Measurements from ENCODE around the gene AKNA.

AKNA gene

GRCh38 chr9:114413861-114414301 is 26.1 kb upstream of the AKNA start:
- H3K4me3 ChIP-seq (ENCODE audit: low read length): no peak overlapping the region
- H3K27me3 ChIP-seq (ENCODE audit: control insufficient read depth, insufficient read depth, low read length): peaks cover under 1% of the 10 kb centered on the region
- no peaks in the 10 kb centered on the region for H3K36me3 ChIP-seq (ENCODE audit: insufficient read depth, low read length)
- H3K9me3 ChIP-seq (replicated peaks; ENCODE audit: low read length): no peaks in the 10 kb centered on the region
- H3K4me2 ChIP-seq (ENCODE audit: low read length): peak overlapping the region; percentile 1
- H3K9ac ChIP-seq (ENCODE audit: low read depth, low read length): peak overlapping the region; percentile 6
- H3K4me1 ChIP-seq (ENCODE audit: control insufficient read depth, insufficient read depth, low read length): peaks cover 21% of the 10 kb centered on the region

GRCh38 chr9:114412048-114412683 is 24.4 kb upstream of the AKNA start:
- no peaks in the 10 kb centered on the region for H3K27me3 ChIP-seq (ENCODE audit: control insufficient read depth, insufficient read depth, low read length)
- no peaks in the 10 kb centered on the region for H3K9me3 ChIP-seq (replicated peaks; ENCODE audit: low read length)
- H3K9ac ChIP-seq (ENCODE audit: low read depth, low read length): no peak overlapping the region
- H3K4me2 ChIP-seq (ENCODE audit: low read length): no peak overlapping the region
- peaks cover 14% of the 10 kb centered on the region for H3K4me1 ChIP-seq (ENCODE audit: control insufficient read depth, insufficient read depth, low read length)
- H3K36me3 ChIP-seq (ENCODE audit: insufficient read depth, low read length): no peaks in the 10 kb centered on the region
- H3K4me3 ChIP-seq (ENCODE audit: low read length): no peak overlapping the region

DNA sequence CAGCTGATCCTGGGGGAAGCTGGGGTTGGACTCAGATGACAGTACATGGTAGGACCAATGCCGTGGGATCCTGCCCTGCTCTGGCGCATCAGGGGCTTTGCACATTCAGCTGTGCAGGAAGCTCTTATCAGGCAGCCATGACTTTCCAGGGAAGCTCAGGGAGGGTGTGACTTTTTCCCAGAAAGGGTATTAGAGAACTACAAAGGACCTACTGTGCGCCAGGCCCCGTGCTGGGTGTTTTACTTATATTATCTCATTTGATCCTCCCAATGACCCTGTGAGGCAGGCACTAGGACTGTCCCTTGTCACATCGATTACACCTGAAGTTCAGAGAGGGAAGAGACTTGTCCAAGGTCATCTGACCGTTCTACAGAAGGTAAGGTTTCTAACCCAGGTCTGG is 23.7 kb upstream of the AKNA start:
- H3K27me3 ChIP-seq (ENCODE audit: control insufficient read depth, insufficient read depth, low read length): no peaks in the 10 kb centered on the region
- H3K4me3 ChIP-seq (ENCODE audit: low read length): no peak overlapping the region
- no peaks in the 10 kb centered on the region for H3K36me3 ChIP-seq (ENCODE audit: insufficient read depth, low read length)
- H3K9ac ChIP-seq (ENCODE audit: low read depth, low read length): no peak overlapping the region
- no peaks in the 10 kb centered on the region for H3K9me3 ChIP-seq (replicated peaks; ENCODE audit: low read length)
- H3K4me2 ChIP-seq (ENCODE audit: low read length): no peak overlapping the region
- peaks cover 13% of the 10 kb centered on the region for H3K4me1 ChIP-seq (ENCODE audit: control insufficient read depth, insufficient read depth, low read length)

- Histone ChIP-seq H3K4me2 (ENCODE audit: low read length) (no peak overlapping the region), H3K36me3 (ENCODE audit: insufficient read depth, low read length) (no peaks in the 10 kb centered on the region), H3K4me1 (ENCODE audit: control insufficient read depth, insufficient read depth, low read length) (peaks cover 13% of the 10 kb centered on the region), H3K9me3 (replicated peaks; ENCODE audit: low read length) (no peaks in the 10 kb centered on the region), H3K4me3 (ENCODE audit: low read length) (no peak overlapping the region), H3K9ac (ENCODE audit: low read depth, low read length) (no peak overlapping the region), H3K27me3 (ENCODE audit: control insufficient read depth, insufficient read depth, low read length) (no peaks in the 10 kb centered on the region)
Measured at GRCh38 chr9:114410910-114411309, 23.1 kb upstream of the AKNA start.

DNA sequence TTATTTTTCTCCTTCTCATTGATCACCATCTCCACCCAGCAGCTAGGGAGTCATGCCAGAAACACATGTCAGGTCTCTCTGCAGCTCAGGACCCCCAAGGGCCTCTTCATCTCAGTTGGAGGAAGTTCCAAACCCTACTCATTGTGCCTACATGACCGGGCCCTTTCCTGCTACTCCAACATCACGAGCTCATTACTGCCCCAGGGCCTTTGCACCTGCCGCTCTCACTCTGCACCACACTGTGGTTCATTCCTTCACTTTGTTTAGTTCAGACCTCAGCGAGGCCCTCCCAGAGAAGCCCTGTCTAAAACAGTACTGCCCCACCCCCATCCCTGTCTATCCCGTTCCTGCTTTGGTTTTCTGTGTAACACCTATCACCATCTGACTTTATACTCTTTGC is 22.1 kb upstream of the AKNA start:
- Histone ChIP-seq H3K4me1 (ENCODE audit: control insufficient read depth, insufficient read depth, low read length) (peaks cover 13% of the 10 kb centered on the region), H3K36me3 (ENCODE audit: insufficient read depth, low read length) (no peaks in the 10 kb centered on the region), H3K9ac (ENCODE audit: low read depth, low read length) (no peak overlapping the region), H3K4me3 (ENCODE audit: low read length) (no peak overlapping the region), H3K9me3 (replicated peaks; ENCODE audit: low read length) (no peaks in the 10 kb centered on the region), H3K4me2 (ENCODE audit: low read length) (no peak overlapping the region), H3K27me3 (ENCODE audit: control insufficient read depth, insufficient read depth, low read length) (no peaks in the 10 kb centered on the region)

GRCh38 chr9:114409103-114409780 is 21.5 kb upstream of the AKNA start:
- Histone ChIP-seq H3K9ac (ENCODE audit: low read depth, low read length) (no peak overlapping the region), H3K36me3 (ENCODE audit: insufficient read depth, low read length) (no peaks in the 10 kb centered on the region), H3K4me3 (ENCODE audit: low read length) (no peak overlapping the region), H3K9me3 (replicated peaks; ENCODE audit: low read length) (no peaks in the 10 kb centered on the region), H3K4me2 (ENCODE audit: low read length) (no peak overlapping the region), H3K4me1 (ENCODE audit: control insufficient read depth, insufficient read depth, low read length) (peaks cover 8% of the 10 kb centered on the region), H3K27me3 (ENCODE audit: control insufficient read depth, insufficient read depth, low read length) (no peaks in the 10 kb centered on the region)

DNA sequence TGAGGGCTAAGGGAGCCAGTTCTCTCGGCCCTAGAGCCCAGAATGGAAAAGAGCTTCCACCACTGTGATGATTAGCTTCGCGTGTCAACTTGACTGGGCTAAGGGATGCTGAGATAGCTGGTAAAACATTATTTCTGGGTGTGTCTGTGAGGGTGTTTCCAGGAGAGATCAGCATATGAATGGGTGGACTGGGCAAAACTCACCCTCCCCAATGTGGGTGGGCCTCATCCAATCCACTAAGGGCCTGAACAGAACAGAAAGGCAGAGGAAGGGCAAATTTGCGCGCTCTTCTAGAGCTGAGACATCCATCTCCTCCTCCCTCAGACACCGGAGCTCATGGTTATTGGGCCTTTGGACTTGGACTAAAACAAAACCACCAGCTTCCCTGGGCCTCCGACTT is 20.9 kb upstream of the AKNA start:
- no peak overlapping the region for H3K4me2 ChIP-seq (ENCODE audit: low read length)
- no peak overlapping the region for H3K9ac ChIP-seq (ENCODE audit: low read depth, low read length)
- H3K9me3 ChIP-seq (replicated peaks; ENCODE audit: low read length): no peaks in the 10 kb centered on the region
- no peaks in the 10 kb centered on the region for H3K36me3 ChIP-seq (ENCODE audit: insufficient read depth, low read length)
- no peaks in the 10 kb centered on the region for H3K27me3 ChIP-seq (ENCODE audit: control insufficient read depth, insufficient read depth, low read length)
- H3K4me1 ChIP-seq (ENCODE audit: control insufficient read depth, insufficient read depth, low read length): peaks cover 2% of the 10 kb centered on the region
- no peak overlapping the region for H3K4me3 ChIP-seq (ENCODE audit: low read length)

DNA sequence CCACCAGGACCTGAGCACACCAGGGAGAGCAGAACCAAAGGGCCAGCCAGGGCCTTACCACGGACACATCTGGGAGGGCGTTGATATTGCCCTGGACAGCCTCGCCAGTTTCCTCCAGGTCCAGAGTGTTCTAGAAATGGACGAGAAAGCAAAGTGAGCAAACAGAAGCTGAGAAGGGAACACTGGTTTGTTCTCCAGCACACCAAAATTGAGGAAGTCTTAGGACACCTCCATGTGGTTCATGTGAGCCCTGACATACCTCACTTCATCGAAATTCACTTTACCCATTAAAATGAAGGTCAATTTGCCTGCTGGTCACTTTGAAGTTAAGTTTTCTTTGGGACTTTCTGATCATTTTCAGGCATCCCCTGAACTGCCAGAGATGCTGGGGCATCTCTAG is 20.1 kb upstream of the AKNA start:
- H3K4me3 ChIP-seq (ENCODE audit: low read length): no peak overlapping the region
- no peak overlapping the region for H3K9ac ChIP-seq (ENCODE audit: low read depth, low read length)
- no peaks in the 10 kb centered on the region for H3K27me3 ChIP-seq (ENCODE audit: control insufficient read depth, insufficient read depth, low read length)
- no peaks in the 10 kb centered on the region for H3K36me3 ChIP-seq (ENCODE audit: insufficient read depth, low read length)
- H3K4me2 ChIP-seq (ENCODE audit: low read length): no peak overlapping the region
- no peaks in the 10 kb centered on the region for H3K4me1 ChIP-seq (ENCODE audit: control insufficient read depth, insufficient read depth, low read length)
- no peaks in the 10 kb centered on the region for H3K9me3 ChIP-seq (replicated peaks; ENCODE audit: low read length)

GRCh38 chr9:114406441-114406840 is 18.7 kb upstream of the AKNA start:
- H3K9me3 ChIP-seq (replicated peaks; ENCODE audit: low read length): no peaks in the 10 kb centered on the region
- H3K4me2 ChIP-seq (ENCODE audit: low read length): no peak overlapping the region
- H3K4me3 ChIP-seq (ENCODE audit: low read length): no peak overlapping the region
- H3K4me1 ChIP-seq (ENCODE audit: control insufficient read depth, insufficient read depth, low read length): no peaks in the 10 kb centered on the region
- no peaks in the 10 kb centered on the region for H3K27me3 ChIP-seq (ENCODE audit: control insufficient read depth, insufficient read depth, low read length)
- no peaks in the 10 kb centered on the region for H3K36me3 ChIP-seq (ENCODE audit: insufficient read depth, low read length)
- H3K9ac ChIP-seq (ENCODE audit: low read depth, low read length): no peak overlapping the region

DNA sequence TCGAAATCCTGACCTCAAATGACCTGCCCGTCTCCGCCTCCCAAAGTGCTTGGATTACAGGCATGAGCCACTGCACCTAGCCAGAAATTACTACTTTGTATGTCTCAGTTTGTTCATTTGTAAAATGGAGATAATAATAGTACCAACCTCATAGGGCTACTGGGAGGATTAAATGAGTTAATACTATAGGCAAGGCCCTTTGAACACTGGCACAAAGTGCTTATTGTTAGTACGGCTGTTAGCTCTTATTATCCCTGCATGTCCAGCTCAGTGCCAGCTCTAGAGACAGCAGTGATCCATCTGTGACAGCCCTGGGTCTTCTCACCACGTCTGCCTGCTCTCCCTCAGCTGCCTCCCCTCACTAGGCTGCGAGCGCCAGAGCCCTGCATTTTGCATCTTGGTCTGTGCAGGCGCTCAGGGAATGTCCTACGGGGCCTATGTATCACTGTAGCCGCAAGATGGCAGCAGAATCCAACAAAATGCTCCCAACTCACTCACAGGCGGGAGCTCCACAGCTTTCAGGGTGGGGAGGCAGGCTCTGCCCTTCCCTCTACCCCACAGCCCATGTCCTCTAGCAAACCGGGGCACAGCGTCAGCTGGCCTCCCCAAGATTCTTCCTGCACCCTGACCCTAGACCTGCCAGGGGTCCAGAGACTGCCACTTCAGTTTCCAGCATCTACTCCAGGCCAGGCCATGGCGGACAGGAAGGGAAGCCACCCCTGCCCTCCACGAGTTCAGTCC is 17.7 kb upstream of the AKNA start:
- Histone ChIP-seq H3K4me1 (ENCODE audit: control insufficient read depth, insufficient read depth, low read length) (no peaks in the 10 kb centered on the region), H3K36me3 (ENCODE audit: insufficient read depth, low read length) (no peaks in the 10 kb centered on the region), H3K4me3 (ENCODE audit: low read length) (no peak overlapping the region), H3K27me3 (ENCODE audit: control insufficient read depth, insufficient read depth, low read length) (no peaks in the 10 kb centered on the region), H3K4me2 (ENCODE audit: low read length) (no peak overlapping the region), H3K9ac (ENCODE audit: low read depth, low read length) (no peak overlapping the region), H3K9me3 (replicated peaks; ENCODE audit: low read length) (no peaks in the 10 kb centered on the region)

- Histone ChIP-seq H3K36me3 (ENCODE audit: insufficient read depth, low read length) (no peaks in the 10 kb centered on the region), H3K9ac (ENCODE audit: low read depth, low read length) (no peak overlapping the region), H3K4me1 (ENCODE audit: control insufficient read depth, insufficient read depth, low read length) (no peaks in the 10 kb centered on the region), H3K9me3 (replicated peaks; ENCODE audit: low read length) (no peaks in the 10 kb centered on the region), H3K4me2 (ENCODE audit: low read length) (no peak overlapping the region), H3K27me3 (ENCODE audit: control insufficient read depth, insufficient read depth, low read length) (no peaks in the 10 kb centered on the region), H3K4me3 (ENCODE audit: low read length) (no peak overlapping the region)
Measured at GRCh38 chr9:114404531-114404930, 16.7 kb upstream of the AKNA start.

All from skeletal muscle satellite cell (primary cell).